Pons (tissue), 1 donor: ENCODE measurements around the gene HDDC3.
"Not testable (repeated sequence)": the region's sequence is repeated elsewhere in the genome, so short reads cannot be mapped to it uniquely, and the experiment has no call there.

Source experiments
- DNase-seq: peaks from one replicate; pipeline ENCODE4 v3.0.0-alpha.2; 2016; ENCODE audit warnings: low spot score

Gene HDDC3

GRCh38 chr15:90930861-90931574, 1.3 kb downstream of the HDDC3 start:
- no peak for DNase-seq

GRCh38 chr15:90929246-90930019, 2.9 kb downstream of the HDDC3 start:
- DNase-seq = no peak

GRCh38 chr15:90928106-90928505, 4.2 kb downstream of the HDDC3 start:
- DNase-seq = not testable (repeated sequence)

- DNase-seq = not testable (repeated sequence)
Observed at GRCh38 chr15:90926766-90927165, 5.6 kb downstream of the HDDC3 start.

- no peak for DNase-seq
Observed at GRCh38 chr15:90924375-90924774, 8.0 kb downstream of the HDDC3 start.

GRCh38 chr15:90922712-90923322, 9.5 kb downstream of the HDDC3 start:
- not testable (repeated sequence) for DNase-seq

DNA sequence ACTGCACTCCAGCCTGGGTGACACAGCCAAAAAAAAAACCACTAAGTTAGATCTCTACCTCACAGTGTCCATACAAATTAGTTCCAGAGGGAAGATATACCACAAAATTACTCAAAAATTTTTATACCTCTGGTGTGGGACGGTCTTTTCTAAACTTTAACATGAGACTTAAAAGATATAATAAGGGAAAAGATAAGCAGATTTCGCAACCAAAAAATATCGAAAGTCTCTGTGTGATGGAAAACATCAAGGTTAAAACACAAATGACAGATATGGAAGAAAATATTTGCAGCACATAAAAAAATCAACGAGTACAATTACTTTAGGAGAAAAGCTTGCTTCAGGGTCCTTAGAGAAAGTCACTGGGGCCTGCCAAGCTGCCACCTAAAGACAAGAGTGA, 10.5 kb downstream of the HDDC3 start:
- no peak for DNase-seq

DNA sequence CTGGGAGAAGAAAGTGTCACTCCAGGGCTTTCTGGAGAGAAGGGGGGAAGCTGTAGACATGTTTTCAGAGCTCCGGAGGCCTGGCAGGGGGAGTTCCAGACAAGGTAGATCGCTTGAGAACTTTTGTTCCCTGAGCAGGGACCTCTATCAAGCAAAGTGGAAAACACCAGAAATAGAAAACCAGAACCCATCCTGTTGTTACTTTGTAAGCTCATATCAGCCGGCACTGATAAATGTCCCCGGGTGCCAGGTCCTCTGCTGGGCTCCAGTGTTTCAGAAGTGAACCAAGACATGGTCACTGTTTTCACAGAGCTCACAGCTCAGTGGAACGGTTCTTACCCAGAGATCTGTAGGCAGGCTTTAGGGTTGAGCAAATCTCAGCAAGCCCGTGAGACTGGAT, 13.5 kb downstream of the HDDC3 start:
- no peak for DNase-seq

GRCh38 chr15:90918034-90918788, 14.1 kb downstream of the HDDC3 start:
- DNase-seq = no peak

GRCh38 chr15:90917569-90917968, 14.8 kb downstream of the HDDC3 start:
- no peak for DNase-seq

- DNase-seq = no peak
Observed at GRCh38 chr15:90916461-90916860, 15.9 kb downstream of the HDDC3 start.

DNA sequence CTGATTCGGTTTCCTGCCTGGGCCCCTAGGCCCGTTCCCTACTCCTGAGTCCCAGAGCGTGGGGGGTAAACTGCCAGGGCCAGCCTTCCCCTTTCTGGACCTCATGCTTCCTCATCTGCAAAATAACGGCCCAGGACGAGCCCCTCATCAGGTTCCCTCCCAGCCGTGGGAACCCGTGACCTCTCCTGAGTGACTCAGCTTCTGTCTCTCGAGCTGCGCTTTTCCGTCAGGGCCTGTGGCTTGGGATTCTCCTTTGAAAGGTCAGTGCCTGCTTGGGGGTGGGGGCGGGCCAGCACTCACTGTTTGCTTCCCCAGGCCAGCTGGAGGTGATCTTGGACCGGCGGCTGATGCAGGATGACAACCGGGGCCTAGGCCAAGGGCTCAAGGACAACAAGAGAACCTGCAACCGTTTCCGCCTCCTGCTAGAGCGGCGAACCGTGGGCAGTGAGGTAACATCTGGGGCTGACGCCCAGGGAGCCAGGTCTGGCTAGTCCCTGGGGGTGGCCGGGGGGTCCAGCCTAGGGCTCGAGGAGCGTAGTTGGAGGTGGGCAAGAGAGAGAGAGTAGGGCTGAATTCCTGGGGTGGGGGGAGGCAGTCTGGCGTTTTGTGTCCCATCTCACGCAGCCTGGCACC, 16.4 kb downstream of the HDDC3 start:
- DNase-seq = no peak

- DNase-seq = no peak
Observed at GRCh38 chr15:90915216-90915807, 17.0 kb downstream of the HDDC3 start.

GRCh38 chr15:90914305-90915080, 17.9 kb downstream of the HDDC3 start:
- no peak for DNase-seq

DNA sequence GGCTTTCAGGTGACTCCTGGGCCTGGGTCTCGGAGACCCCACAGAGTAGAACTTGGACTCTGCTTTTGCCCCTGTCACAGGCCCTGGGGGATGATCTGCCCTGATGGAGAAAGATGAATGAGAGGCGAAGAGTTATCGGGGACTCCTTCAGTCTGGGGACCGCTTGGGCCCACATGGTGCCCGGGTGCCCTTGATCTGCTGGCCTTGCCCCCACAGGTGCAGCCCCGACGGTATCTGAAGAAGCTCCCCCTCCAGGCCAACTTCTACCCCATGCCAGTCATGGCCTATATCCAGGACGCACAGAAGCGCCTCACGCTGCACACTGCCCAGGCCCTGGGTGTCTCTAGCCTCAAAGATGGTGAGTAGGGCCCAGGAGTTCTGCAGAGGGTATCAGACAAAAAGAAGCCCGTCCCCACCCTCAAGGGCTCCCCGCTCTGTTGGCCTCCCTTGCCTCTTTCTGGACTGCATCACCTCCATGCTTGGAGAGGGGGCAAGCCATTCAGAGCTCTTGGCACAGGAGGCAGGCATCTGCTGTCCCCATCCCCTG, 18.9 kb downstream of the HDDC3 start:
- DNase-seq = no peak

GRCh38 chr15:90912770-90913075, 19.6 kb downstream of the HDDC3 start:
- no peak for DNase-seq

DNA sequence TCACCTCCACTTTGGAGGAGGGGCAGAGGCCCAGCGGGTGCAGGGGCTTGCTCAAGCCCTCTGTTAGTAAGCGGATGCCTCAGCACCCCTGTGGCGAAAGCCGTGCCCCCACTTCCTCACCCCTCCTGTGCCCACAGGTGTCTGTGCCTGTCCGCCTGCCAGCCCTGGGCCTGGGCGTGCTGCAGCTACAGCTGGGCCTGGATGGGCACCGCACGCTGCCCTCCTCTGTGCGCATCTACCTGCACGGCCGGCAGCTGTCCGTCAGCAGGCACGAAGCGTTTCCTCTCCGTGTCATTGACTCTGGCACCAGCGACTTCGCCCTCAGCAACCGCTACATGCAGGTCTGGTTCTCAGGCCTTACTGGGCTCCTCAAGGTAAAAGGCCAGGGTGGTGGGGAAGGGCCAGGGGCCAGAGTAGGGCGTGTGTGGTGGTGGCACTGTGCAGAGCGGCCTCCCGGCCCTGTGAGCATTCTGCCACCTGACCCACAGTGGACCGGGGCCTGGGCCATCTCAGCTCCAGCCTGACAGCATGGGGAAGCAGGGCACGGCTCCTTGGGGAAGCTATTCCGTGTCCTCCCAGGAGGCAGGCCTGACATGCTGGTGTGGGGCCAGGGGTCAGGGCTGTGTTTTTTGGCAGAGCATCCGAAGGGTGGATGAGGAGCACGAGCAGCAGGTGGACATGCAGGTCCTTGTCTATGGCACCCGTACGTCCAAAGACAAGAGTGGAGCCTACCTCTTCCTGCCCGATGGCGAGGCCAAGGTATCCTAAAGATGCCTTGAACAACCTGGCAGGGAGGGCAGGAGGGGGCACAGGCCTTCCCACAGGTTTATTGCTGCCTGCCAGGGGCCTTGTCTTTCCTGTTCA, 20.2 kb downstream of the HDDC3 start:
- DNase-seq = no peak

- no peak for DNase-seq
Observed at GRCh38 chr15:90911302-90911623, 21.1 kb downstream of the HDDC3 start.

DNA sequence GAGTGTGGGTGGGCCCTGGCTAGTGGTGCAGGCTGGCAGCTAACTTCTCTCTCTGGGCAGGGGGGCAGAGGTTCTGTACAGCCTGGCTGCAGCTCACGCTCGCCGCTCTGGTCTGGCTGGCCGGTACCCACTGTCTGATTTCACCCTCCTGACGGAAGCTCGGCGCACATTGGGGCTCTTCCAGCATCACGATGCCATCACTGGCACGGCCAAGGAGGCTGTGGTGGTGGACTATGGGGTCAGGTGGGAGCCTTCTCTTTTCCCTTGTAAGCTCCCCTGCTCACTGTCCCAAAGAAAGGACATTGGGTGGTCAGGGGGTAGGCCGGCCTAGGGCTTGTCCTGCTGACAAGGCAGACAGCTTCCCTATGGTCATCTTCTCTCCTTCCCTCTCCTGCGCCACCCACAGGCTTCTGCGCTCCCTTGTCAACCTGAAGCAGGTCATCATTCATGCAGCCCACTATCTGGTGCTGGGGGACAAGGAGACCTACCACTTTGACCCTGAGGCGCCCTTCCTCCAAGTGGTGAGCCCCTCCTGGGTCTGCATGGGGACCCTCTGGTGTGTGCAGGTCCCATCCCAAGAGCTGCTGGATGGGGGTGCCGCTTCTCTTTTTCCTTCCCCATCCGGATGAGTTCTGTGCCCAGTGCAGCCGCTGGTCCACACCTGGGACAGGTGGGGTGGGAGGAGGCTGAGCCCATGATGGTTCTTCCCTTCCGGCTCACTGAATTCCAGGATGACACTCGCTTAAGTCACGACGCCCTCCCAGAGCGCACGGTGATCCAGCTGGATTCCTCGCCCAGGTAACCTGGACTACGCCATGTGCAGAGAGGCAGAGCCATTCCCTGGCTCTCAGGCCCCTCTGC, 21.7 kb downstream of the HDDC3 start:
- no peak for DNase-seq
